Neural progenitor cell (in vitro differentiated cells): ENCODE measurements around the gene SHKBP1.

Experiments
- CTCF ChIP-seq: fragments of 200-600 bp; sonication (generic); IDR thresholded peaks from 2 replicates; pipeline ENCODE4 v1.5.1; 2017; ENCODE audit warnings: antibody characterized with exemption, mild to moderate bottlenecking
- EZH2 ChIP-seq: fragments of 200-600 bp; sonication (generic); IDR thresholded peaks from 2 replicates; pipeline ENCODE4 v1.6.1; 2017; ENCODE audit warnings: antibody characterized with exemption, mild to moderate bottlenecking, moderate library complexity

DNA sequence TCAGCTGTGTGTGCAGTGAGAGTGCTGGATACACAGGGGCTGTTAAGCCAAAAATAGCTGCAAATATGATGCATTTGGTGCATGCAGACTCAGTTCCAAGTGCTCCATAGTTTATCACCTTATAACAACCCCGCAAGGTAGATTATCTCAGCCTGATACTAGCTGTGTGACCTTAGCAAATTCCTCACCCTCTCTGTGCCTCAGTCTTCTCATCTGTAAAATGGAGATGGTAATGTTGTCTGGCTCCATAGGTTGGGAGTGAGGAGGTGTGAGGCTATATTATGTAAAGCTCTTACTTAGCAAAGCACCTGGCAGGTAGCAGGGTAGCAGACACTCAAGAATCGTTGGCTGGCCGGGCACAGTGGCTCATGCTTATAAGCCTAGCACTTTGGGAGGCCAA lies 23.8 kb upstream of the SHKBP1 start:
- TF ChIP-seq CTCF (no peak), EZH2 (no peak)
